HTERT RPE-1 (cell line): ENCODE results near the gene DGKD.

Experiments used
- in situ Hi-C: fragments of 300-500 bp; cut with MboI; formaldehyde crosslinking; loops from 4 replicates; pipeline ENCODE4 v1.14.3; 2020; ENCODE audit warnings: low sequenced_read_pairs

Gene DGKD

GRCh38 chr2:233470839-233471238, 116.5 kb downstream of the DGKD start:
- in situ Hi-C loops = no loop called here

DNA sequence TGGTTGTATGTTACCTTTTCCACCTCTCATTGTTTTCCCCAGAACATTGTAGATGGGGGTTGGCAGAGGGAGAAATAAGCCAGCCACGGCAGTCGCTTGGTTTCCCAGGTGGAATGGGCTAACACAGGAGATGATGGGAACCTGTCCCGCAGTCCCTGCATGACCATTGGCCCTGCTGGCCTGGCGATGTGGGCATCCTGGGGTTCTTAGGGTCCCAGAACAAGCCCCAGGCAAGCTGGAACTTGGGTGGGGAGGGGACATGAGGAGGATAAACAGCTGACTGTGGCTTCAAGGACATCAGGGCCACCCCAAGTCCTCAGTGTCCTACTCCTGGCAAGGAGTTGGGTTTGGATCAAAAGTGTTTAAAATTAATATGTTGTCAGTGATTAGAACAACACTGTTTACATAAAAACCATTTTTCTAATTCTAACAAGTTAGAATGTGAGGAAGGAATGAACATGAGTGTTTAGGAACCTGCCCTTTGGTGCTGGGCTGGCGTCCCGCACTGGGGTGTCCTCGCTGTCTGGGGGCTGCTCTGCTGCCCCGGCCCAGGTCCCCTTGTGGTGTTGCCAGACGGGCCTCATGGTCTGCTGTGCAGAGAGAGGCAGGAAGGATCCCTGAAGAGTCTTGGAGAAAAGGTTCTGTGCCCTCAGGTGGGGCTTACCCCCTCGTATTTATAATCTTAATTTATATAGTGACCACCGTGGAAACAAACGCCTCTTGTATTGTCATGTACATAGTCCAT, 117.2 kb downstream of the DGKD start:
- in situ Hi-C loops = no loop called here

DNA sequence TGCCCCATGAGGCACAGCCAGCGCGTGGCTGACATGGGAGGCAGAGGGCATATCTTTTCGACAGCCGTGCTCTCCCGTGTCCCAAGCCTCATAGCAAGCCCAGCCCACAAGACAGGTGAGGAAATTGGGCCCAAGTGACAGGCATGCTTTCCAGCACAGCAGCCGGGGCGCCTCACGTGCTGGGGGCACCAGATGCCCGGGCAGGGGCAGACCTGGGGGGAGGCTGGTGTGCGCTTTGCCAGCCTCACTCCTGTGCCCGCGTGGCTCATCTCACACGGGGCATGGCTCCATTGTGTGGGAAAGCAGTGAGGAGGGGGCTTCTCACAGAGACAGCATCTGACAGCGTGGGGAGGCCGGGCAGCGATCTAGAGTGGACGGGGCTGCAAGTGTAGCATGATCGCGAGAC, 119.1 kb downstream of the DGKD start:
- in situ Hi-C loops = no loop called here

DNA sequence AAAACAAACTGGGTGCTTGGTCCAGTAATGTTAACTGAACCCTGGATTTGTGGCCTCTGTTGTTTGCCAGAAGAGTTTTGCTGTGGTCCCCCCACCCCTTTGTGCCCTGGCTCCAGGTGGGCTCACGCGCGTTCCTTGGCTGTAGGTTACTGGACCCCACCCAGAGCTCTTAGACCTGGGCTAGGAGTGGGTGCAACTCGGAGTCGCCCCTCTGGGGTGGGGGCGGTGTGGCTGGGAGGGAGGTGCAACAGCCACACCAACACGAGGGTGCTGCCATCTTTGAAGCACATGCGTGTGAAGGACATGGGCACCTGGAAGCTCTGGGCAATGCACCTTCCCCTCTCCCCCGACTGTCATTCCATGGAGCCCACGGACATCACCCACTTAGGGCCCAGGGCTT, 119.6 kb downstream of the DGKD start:
- in situ Hi-C loops = no loop called here

DNA sequence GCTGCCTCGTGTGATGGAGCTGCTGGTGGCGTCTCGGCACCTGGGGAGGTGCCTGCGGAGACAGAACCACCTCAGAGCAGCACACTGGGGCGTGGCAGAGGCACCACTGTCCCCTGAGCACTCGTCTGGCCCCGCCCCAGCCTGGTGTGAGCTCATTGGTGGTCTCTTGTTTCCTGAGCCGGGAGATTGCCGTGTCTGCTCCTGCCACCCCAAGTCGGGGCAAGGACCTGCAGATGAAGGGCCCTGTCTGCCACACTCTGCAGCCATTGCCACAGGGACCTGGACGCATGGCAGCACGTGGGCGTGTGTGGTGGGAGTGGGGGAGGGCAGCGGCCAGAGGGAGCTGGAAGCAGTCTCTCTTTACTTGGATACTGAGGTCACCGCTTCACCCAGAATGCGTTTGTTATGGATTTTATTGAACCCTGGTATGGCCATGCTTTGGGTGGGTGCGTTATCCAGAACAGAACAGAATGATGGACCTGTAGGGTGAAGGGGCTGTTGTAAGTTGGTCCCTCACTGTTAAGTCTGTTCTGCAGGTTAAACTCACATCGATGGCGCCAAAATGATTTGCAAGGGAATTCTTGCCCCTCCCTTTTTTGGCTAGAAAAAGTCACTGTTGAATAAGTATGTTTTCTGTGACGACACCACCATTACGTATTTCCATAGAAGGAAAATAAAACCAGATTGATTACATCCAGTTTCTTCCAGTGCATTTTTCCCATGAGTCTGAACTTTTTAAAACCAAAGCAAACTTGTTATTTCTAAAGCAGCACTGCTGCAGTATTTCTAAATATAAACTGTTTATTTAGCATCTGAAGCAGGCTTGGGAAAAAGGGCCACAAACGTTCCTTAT, 120.2 kb downstream of the DGKD start:
- in situ Hi-C loops = no loop called here

DNA sequence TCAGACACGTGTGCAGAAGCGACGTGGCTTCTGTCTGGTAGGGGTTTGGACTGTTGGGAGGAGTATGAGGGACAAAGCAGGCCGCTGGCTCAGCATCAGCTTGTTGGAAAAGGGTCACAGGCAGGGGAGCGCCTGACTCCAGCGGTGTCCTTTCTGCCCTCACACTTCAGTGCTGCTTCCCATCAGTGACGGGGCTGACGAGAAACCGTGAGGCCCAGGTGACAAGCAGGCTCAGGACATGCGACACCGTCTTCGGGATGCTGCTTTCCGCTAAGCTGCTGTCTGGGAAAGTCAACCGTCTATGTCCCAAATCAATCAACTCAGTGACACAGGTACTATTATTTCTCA, 121.7 kb downstream of the DGKD start:
- in situ Hi-C loops = no loop called here

GRCh38 chr2:233476651-233477547, 122.6 kb downstream of the DGKD start:
- in situ Hi-C loops = no loop called here

GRCh38 chr2:233477548-233478433, 123.5 kb downstream of the DGKD start:
- in situ Hi-C loops = no loop called here

- in situ Hi-C loops = no loop called here
Measured at GRCh38 chr2:233479616-233480489, 125.6 kb downstream of the DGKD start.

GRCh38 chr2:233480490-233481202, 126.4 kb downstream of the DGKD start:
- in situ Hi-C loops = no loop called here

DNA sequence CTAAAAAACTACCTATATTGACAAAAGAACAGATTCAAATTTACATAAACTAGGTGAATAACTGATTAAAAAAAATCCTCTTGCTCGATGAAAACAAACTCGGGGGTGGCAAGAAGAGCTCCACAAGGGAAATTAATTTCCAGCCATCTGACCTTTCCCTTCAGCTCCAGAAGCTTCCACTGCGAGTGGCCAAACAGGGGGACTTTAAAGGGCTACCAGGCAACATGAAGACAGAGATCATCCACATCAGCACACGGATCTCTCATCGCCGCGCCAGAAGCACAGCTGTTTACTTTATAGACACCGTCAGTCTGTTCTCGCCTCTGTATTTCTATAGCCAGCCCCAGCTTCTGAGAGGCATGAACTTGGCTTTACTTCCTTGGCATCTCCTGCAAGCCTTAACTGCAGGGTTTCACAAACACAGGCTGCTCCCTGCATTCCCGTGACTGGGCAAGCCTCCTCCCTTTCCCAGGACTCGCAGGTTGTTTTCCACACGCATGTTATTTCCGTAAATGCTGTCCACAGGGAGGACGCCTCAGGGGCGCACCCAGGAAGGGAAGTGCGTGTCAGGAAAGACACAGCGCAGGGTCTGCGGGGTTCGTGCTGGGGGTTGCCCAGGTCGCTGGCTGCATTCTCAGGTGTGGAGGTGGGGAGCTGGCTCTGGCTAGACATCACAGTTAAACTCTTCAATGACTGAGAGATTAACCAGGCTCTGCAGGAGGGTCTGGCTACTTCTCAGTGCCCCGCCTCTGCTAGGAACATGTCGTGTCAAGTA, 127.3 kb downstream of the DGKD start:
- in situ Hi-C loops = no loop called here

DNA sequence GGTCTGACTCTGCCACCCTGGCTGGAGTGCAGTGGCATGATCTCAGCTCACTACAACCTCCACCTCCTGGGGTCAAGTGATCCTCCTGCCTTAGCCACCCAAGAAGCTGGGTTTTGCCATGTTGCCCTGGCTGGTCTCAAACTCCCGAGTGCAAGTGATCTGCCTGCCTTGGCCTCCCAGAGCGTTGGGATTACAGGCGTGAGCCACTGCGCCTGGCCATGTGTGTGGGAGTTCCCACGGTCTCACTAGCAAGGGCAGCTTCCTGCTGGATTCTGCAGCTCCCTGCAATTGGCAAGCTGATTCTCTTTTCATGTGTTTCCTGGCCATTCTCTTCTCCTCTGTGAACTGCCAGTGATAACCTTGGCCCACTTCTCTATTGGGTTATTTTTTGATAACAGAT, 128.3 kb downstream of the DGKD start:
- in situ Hi-C loops = no loop called here

DNA sequence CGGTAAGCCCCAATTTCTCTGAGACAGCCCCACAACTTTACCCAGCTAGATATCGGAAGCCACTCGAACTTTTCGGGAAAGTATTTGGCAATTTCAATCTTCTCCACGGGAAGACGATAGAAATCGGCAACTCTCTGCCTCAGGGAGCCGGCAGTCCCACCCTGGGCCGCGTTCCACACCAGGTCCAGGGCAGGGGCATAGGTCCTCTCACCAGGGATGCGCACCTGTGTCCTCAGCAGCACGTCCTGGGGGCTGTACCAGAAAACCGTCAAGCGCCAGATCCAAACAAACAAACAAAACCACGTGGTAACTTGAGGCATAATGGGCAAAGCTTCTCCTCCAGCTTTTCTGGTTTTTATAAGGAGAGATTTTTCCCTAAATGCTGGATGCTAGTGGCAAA, 131.4 kb downstream of the DGKD start:
- in situ Hi-C loops = no loop called here

DNA sequence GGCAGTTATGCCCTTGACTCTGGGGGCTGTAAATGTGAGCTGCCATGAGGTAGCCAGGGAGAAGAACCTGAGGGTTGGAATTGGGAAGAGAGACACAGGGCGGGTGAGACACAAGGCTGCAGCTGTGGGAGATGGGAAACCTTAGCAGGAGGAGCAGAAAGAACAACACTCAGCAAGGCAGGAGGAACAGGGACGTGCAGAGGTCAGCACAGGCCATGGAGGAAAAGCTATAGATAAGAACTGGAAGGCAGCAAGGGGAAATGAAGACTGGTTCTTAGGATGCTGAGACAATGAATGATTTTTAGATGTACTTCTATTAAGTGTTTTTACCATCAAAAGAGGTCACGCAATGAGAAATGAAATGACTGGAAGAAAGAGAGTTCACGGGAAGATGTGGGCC, 132.1 kb downstream of the DGKD start:
- in situ Hi-C loops = no loop called here

DNA sequence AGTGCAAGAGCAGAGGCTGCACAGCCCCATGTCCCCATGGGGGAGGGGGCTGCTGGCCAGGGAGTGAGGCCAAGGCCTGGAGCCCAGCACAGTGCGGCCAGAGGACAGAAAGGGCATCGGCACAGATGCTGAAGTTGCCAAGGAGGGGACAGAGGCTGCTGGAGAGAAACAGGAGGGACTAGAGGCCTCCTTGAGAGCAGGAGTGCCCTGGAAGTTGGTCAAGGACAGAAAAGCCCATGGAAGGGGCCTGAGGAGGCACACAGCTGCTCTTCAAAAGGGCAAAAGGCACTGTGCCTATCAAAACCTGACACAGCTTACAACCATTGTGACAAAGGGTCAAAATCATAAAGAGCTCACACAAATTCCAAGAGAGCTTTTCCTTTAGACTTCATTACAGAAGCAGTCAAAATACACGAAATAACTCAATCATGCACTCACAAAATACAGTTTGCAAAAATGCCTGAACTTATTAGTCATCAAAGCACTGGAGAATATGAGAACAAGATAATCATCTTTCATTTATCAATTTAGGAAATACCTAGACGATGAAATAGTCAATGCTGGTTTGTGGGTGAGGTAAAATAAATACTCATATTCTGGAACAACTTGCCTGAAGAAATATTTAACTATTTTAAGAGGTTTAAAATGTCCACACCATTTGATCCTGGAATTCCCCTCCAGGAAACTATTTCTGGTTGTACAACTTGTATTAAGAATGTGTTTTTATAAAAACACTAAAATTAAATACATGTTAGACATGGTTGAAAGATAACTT, 132.7 kb downstream of the DGKD start:
- in situ Hi-C loops = no loop called here

- in situ Hi-C loops = no loop called here
Measured at GRCh38 chr2:233487748-233488345, 133.6 kb downstream of the DGKD start.

- in situ Hi-C loops = no loop called here
Measured at GRCh38 chr2:233489143-233489542, 134.8 kb downstream of the DGKD start.
